Stimulated activated CD8-positive, alpha-beta memory T cell treated with anti-CD3 and anti-CD28 coated beads, Interleukin-12 subunit alpha, Interleukin-12 subunit beta, amount 100 ng/mL, for 24 hours (primary cell): ENCODE data around the gene CHRNB2.
A peak's percentile ranks its signal among the peaks of the same experiment; 100 is the strongest.

ENCODE experiments used
- DNase-seq: peaks from one replicate; pipeline ENCODE4 v3.0.0-alpha.2; 2020; ENCODE audit errors: extremely low read depth

The CHRNB2 gene

DNA sequence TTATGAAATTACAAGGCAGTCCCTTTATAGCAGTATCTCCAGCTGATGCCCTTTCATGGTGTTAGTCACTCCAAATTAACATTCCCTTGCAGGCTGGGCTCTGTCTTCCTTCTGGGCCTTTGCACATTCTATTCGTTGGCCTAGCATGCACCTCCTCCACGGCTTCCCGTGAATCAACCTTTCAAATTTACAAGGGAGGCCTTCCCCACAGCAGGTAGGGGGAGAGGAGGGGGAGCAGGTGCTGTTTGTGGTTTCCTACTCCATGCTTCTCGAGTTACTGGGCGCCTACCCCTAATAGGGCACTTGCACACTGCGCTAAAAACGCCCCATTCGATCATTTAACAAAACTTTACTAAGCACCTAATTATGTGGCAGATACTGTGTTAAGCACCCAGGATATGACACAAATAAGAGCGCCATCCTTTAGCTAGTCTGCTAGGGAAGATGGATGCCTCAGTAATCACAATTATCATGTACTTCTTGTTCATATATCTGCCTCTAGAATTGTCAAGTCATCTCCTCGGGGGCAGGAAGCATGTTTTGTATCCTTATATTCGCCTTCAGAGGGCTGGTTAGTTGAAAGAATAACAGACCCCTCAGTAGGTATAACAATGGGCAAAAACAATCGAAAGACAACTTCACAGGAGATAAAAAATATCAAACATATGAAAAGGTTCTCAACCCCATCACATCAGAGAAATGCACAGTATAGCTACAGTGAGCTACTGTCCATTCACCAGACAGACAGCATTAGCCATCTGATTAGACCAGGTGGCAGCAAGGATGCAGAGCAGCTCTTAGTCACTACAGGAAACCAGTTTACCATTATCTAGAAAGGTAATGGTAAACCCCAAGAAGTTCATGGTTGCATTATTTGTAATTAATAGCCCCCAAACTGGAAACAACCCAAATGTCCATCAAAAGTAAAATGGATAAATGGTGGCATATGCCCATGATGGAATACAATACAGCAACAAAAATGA lies 42.1 kb downstream of the CHRNB2 start:
- no peak for DNase-seq

DNA sequence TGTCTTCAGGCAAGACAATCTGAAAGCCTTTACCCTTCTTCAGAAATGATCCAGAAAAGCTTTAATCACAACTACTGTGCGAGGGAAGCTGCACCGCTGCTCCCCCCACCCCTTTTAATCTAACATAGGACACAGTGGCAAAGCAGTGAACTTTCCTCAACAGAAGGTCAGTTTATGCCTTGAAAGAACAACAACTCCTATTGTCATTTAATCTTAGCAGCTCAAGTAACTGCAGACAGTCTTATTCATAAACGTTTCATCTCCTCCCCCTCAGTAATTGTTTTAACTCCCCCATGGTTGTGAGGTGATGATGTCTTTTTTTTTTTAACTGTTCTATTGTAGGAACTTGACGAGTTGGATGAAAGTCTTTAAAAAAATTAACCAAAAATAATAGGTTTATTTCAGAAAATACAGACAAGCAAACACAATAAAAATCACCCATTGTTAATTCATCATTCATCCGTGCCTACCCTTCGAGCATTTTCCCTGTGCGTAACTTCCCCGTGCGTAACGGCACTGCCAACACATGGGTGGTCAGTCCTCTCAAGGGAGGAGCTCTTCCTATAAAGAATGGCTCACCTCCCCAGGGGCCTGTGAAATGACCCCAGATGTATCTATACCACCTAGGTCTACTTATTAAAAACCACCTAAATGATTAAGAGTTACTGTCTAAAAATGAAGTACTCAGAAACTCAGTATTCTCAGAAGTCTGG lies 43.7 kb downstream of the CHRNB2 start:
- DNase-seq: no peak

DNA sequence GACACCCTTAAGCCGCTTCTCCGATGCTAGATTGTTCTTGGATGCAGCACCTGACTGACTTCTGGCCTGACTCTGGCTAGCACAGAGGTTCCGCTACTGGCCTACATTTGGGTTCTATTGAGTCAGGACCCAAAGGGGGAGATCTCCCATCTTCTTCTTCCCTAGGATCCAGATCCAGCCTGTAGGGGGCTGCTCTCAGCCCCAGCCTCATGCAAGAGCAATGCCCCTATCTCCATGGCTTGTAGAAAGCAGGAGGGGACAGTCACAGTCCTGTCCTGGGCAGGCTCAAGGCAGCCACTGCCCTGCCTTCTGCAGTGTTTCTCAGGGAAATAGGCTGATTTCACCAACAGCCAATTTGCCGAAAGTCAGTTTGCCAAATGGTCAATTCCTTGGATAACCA lies 46.7 kb downstream of the CHRNB2 start:
- no peak for DNase-seq

DNA sequence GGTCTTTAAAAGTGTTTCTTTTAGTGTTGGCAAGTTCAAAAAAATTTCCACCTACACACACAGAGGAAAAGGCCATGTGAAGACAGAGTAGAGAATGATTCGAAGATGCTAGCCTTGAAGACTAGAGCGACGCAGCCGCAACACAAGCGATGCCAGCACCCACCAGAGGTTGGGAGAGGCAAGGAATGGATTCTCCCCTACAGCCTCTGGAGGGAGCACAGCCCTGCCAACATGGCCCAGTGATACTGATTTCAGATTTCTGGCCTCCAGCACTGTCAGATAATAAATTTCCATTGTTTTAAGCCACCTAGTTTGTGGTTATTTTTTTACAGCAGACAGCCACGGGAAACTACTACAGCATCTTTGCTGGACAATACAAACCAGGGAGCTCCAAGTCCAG lies 47.3 kb downstream of the CHRNB2 start:
- no peak for DNase-seq

DNA sequence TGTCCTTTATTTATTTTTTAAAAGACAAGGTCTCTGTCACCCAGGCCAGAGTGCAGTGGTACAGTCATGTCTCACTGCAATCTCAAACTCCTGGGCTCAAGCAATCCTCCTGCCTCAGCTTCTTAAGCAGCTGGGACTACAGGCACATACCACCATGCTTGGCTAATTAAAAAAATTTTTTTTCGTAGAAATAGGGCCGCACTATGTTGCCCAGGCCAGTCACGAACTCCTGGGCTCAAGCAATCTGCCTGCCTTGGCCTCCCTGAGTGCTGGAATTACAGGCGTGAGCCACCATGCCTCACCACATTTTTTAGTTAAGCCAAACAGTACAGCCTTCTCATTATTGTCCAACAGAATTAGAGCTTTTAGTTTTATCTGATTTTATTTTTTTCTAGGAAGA lies 47.8 kb downstream of the CHRNB2 start:
- no peak for DNase-seq

DNA sequence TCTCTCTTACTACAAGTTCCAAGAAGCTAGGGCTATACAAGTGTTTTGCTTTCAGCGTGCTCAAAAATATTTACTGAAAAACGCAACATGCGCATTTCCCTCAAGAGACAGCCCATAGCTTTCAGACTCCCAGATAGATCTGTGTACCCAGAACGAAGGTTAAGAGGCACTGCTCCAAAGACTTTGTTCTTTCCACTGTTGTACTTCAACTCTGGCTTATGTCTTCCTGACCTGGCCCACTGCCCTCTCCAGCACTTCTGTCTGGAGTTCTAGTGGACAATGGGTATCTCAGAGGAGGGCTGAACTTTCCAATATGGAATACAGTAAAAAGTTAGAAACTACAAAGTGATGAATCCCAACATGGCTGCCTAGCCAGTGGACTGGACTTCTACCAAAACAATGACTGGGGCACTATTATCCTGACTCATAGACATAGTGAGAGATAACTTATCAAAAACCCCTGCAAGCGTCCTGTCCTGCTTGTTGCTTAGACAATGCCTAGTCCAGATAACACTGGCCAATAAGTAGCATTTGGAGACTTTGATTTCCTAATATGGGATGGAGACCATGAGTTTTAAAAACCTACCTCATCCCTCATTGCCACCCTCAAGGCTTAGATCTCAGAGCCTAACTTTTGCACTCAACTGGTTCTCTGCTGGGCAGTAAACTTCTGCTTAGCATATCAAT lies 49.2 kb downstream of the CHRNB2 start:
- no peak for DNase-seq

DNA sequence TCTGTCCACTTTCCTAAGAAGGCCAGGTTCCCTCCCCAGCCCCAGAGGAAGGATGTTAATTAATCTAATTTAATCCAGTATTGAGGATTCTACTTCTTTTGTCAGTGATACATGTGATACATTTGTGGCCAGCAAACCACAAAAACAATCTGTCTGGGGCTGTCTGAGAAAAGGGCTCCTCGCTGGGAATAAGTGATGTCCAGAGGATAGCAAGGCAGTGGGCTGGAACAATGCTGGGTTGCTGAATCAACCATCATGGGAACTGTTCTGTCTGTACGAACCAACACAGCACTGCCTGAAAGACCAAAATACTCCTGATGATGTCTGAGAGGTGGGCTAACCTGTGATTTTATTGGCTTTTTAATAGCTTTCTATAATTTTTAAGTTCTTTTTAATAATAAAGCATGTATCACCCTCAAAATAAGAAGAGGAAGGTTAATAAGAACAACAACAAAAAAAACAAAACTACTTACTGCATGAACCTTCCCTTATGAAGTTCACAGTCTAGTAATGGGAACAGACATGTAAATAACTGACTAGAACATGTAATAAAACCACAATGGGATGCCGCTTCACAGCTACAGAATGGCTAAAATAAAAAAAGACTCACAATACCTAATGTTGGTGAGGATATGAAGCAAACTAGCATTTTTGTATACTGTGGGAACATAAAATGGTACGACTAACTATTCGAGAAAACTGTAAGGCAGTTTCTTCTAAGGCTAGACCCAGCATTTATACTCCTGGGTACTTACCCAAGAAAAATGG lies 51.8 kb downstream of the CHRNB2 start:
- DNase-seq: no peak

DNA sequence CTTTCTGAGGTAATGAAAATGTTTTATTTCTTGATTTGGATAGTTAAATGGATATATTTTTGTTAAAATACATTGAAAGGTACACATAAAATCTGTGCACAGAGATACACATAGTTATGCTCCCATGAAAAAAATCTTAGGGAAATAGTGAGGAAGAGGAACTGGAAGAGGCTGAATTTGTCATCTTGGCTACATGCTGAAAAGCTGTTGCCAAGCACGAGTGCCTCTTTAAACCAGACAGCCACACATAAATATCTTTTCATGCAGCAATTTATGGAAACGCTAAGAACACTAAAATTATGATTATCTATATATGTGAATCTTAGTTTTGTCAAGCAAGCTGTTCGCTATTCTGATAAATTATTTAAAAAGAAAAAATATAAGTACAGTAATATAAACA lies 53.2 kb downstream of the CHRNB2 start:
- DNase-seq: no peak

DNA sequence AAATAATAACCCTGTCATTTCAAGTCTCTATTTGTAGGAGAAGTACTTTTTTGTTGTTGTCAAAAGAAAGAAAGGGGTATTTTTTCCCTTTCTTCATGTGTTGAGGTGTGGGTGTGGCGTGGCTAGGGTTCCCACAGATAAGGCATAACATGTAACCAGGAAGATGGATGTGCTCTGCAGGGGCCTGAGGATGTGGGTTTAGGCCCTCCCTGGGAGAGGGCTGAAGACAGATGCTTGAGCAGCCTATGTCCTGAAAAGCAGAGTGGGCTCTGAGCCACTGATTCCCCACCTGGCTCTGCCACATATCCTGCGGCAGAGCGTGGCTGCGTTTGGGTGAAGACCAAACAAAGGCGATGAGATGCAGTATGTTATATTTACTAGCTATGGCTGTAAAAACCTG lies 54.3 kb downstream of the CHRNB2 start:
- no peak for DNase-seq

DNA sequence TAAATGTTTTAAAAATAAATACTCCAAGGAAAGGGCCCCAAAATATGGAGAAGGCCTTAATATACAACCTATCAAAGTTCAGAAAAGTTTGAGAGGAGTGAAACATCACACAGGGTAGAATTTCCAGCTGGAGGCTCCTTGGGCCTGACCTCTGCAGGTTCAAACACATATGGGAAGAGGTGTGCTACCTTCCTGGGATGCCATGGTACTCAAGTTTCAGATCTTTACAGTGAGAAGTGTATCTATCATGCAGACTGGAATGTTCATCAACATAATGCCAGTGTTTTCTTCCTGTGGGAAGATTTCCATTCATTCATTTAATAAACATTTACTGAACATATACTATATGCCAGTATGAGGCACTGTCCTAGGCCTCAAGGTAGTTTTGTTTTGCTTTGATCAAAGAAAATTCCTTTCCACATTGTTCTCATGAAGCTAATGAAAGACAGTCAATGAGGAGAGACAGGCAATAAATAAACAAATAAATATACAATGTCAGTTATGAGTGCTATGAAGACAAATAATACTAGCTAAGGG lies 55.0 kb downstream of the CHRNB2 start:
- no peak for DNase-seq

DNA sequence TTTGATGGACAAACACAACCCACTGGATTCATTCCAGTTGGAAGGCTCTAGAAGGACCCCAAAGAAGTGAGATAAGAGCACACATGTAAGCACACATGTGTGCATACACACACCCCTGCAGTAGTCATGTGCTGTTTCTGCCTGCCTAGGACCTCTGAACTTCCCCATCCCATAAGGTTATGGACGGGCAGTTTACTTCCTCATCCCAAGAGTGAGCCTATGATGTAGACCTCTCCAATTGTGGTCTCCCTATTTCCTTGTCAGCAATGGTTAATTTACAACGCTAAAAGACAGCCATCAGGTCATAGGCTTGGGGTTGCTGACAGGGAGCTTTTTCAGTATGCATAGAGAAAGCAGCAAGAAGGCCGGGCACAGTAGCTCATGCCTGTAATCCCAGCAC lies 55.8 kb downstream of the CHRNB2 start:
- no peak for DNase-seq

DNA sequence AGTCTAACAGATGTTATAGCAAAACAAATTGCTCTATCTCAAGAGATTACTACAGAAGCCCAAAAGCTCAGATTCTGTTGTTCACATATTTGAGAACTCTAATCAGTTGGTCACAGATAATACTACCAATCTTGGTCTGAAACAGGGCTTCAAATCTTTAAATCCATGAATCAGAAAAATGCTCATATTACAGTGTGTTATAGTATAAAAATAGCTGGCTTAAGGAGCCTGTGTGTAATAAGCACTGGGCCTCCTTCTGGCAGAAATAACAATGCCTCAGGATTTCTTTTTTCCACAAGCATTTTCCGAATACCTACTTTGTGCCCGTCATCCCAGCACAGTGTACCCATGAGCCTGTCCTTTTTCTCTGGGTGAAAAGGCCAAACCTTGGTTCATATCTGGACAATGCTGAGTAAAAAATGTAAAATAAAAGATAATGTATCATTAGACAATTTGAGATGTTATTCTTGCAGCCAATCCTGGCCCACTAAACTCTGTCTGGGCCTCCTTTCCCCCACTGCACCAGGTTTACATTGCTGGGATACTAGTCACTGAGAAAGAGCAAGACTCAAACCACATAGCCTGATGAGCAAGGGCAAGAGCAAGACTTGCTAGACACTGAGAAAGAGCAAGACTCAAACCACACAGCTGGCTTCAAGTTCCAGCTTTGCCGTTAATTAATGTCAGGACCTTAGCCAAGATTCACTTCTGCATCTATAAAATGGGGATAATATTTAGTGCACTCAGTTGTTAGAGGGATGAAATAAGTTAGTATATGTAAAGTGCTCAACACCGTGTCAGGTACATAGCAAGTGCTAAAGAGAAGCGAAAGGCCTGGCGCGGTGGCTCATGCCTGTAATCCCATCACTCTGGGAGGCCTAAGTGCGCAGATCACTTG lies 57.4 kb downstream of the CHRNB2 start:
- no peak for DNase-seq

DNA sequence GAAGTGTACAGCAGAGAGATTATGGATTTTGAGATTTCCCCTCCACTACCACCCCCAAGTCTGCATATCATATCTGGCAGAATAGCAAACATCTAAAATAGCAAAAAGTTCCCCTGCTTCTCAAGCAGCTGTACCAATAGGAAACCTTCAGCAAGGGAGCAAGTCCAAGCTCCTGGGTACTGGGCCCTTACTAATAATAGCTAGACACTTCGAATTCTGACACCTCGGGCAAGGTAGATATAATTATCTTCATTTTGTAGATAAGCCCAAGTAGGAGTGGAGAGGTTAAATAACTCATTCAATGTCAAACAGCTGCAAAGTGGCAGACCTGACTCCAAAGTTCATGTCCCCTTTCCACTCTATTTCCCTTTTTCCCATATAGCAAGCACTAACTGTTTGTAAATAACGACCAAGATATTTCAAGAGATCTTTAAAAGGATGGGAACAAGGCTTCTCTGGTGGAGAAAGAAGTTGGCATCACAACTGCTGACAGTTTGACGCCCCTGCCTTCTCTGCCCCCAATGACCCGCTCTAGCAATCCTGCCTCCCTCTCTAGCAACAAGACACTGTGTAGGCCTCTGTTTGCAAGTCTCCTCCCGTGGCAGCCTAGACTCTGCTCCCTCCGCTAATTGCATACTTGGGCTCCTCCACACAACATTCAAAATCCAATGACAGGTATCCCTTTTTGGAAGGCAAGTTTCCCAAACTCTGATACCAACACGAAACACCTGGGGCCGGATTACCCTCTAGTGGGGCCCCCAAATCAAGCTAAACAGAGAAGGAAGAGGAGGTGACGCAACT lies 59.1 kb downstream of the CHRNB2 start:
- no peak for DNase-seq

DNA sequence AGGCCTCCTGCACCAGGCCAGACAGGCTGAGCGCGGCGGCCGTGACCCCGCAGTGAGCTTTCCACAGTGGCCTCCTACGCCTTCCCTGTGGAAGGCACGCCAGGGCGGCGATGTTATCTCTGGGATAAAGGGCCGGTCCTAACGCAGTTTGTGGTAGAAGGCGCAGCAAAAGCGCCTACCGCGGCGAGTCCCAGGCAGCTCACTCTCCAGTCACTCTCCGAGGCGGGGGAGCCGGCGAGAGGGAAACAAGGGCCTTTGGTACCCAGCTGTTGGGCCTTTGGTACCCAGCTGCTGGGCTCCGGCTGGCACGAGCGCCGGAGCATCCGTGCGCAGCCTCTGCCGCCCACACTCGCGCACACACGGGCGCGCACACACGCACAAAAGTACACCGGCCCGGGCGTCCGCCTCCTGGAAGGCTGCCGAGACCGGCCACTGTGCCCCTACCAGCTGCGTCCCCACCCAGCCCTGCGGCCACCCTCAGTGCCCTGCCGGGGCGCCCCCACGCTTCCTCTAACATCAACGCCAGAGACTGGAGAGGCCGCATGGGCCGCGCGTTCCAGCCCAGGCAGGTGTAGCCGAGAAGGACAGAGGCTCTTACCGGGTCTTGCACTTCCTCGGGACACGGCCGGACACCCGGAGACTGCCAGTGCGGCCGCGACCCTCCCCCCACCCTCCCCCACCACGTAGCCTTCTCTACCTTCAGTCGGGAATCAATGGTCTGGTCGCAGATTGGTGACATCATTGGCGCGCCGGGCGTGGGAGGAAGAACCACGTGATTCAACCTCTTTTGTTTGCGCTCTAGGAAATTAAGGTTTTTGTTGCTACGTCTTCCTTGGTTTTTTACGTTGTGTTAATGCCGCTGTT lies 59.9 kb downstream of the CHRNB2 start:
- peak; percentile 70 for DNase-seq

DNA sequence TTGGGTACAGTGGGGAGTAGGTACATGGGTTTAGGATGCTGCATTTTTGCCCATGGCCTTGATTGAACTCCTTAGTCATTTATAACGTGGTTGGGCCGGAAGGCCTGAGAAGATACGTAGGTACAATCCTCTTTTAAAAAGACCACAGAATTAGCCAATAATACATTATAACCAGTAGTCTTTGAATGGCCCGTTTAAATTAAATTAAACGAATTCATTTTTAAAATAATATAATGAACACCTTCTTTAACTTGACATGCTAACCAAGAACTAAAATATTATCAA lies 60.5 kb downstream of the CHRNB2 start:
- DNase-seq: no peak

DNA sequence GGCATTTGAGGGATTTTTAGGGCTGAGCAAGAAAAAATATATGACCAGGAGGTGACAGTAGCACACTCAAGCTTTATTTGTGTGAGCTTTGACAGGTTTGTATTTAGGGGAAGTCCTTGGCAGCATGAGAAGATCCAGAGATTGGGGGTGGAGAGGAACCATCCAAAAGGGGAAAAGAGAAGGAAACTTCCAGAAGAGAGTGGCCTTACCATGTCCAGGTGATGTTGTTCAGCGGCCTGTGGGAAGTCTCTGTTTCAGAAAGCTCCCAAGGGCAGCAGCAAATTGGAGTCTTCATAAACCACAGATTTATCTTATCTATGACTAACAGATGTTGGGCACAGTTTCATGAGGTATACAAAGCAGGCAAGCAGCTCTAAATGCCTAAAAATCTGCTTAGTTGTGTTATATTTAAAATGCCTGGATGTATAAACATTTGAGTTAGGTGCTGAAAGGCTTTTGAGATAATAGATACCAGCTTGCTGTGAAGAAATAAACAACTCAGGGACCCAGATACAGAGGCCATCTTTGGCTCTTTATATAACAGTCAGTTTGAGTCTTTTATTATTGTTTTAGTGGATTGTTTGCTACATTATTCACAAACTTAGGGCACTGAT lies 61.6 kb downstream of the CHRNB2 start:
- no peak for DNase-seq
